Liver (tissue), 3 donors: ENCODE data around the gene TACR3.

Experiments
- CTCF ChIP-seq: fragments of 150-350 bp; IDR thresholded peaks from 2 replicates; pipeline ENCODE4 v1.5.1; 2017; ENCODE audit warnings: improper control_type of control experiment, low read depth, low read length; ENCODE audit not compliant: missing input control
- GABPA ChIP-seq, 2 donors: IDR thresholded peaks in 1 of 2; conservative IDR thresholded peaks in 1 of 2; 2 replicates each; pipeline ENCODE4 v1.6.1; 2016; ENCODE audit warnings: antibody characterized with exemption in 2 of 2, mild to moderate bottlenecking in 1 of 2, moderate library complexity in 1 of 2
- JUND ChIP-seq, 2 donors: IDR thresholded peaks; 2 replicates each; pipeline ENCODE4 v1.6.1; 2016; ENCODE audit warnings: antibody characterized with exemption in 2 of 2
- REST ChIP-seq: IDR thresholded peaks from 2 replicates; pipeline ENCODE4 v1.6.1; 2016; ENCODE audit warnings: antibody characterized with exemption, mild to moderate bottlenecking
- RXRA ChIP-seq, 2 donors: IDR thresholded peaks; 2 replicates each; pipeline ENCODE4 v1.6.1; 2017 to 2018; ENCODE audit warnings: antibody characterized with exemption in 2 of 2, mild to moderate bottlenecking in 1 of 2
- YY1 ChIP-seq: IDR thresholded peaks from 2 replicates; pipeline ENCODE4 v1.6.1; 2016; ENCODE audit warnings: antibody characterized with exemption, mild to moderate bottlenecking
- donor health status: healthy.
- donor health status: healthy.

- TF ChIP-seq JUND (IDR thresholded peaks at IDR 0.05) (no peak), CTCF (no peak), REST (no peak), RXRA (IDR thresholded peaks at IDR 0.05) (no peak), GABPA (IDR thresholded peaks at IDR 0.05 in 1 of 2, conservative IDR thresholded peaks at IDR 0.05 in 1 of 2) (no peak), YY1 (no peak)
These were observed 34.3 kb upstream of the TACR3 start for GRCh38 chr4:103753868-103754653.
